ENCODE measurements around the gene CEP135. TPM values are rescaled to one million over a fixed set of nuclear protein-coding genes. Genes with fewer than 3 reads are reported as not detected.
A peak's percentile ranks its signal among the peaks of the same experiment; 100 is the strongest.

Gene CEP135
- total and polyA plus RNA-seq, 4 donors = 1.1 to 13.5 (median 7.2) TPM

GRCh38 chr4:56007154-56007553 lies 58.4 kb downstream of the CEP135 start:
- H3K9me3 ChIP-seq (ENCODE audit: control insufficient read depth, low read length) = no peaks in the 10 kb centered on the region
- H3K27ac ChIP-seq (ENCODE audit: low read depth in 1 of 2, low read length in 2 of 2) = no peak overlapping the region
- DNase-seq = no peak
- no peak for ATAC-seq (ENCODE audit: low FRiP score)
- intact Hi-C loops (cut with DNase I) = no loop called here
- H3K27me3 ChIP-seq (ENCODE audit: control insufficient read depth in 1 of 2, insufficient read depth in 2 of 2, low read length in 1 of 2) = no peaks in the 10 kb centered on the region
- no peak overlapping the region for H3K4me3 ChIP-seq (ENCODE audit: low read length in 2 of 2)
- no peaks in the 10 kb centered on the region for H3K4me1 ChIP-seq (ENCODE audit: control insufficient read depth in 1 of 2, insufficient read depth in 2 of 2, low read length in 2 of 2)
- no peaks in the 10 kb centered on the region for H3K36me3 ChIP-seq (ENCODE audit: control insufficient read depth in 1 of 2, insufficient read depth in 2 of 2, low read length in 1 of 2)

- no peaks in the 10 kb centered on the region for H3K36me3 ChIP-seq (ENCODE audit: control insufficient read depth in 1 of 2, insufficient read depth in 2 of 2, low read length in 1 of 2)
- no peaks in the 10 kb centered on the region for H3K27me3 ChIP-seq (ENCODE audit: control insufficient read depth in 1 of 2, insufficient read depth in 2 of 2, low read length in 1 of 2)
- no peaks in the 10 kb centered on the region for H3K4me1 ChIP-seq (ENCODE audit: control insufficient read depth in 1 of 2, insufficient read depth in 2 of 2, low read length in 2 of 2)
- H3K4me3 ChIP-seq (ENCODE audit: low read length in 2 of 2) = no peak overlapping the region
- intact Hi-C loops (cut with DNase I) = no loop called here
- H3K9me3 ChIP-seq (ENCODE audit: control insufficient read depth, low read length) = no peaks in the 10 kb centered on the region
- ATAC-seq (ENCODE audit: low FRiP score) (no peak), DNase-seq (no peak)
- no peak overlapping the region for H3K27ac ChIP-seq (ENCODE audit: low read depth in 1 of 2, low read length in 2 of 2)
Measured at GRCh38 chr4:56008206-56008605, 59.5 kb downstream of the CEP135 start.

GRCh38 chr4:56026596-56026995 lies 77.9 kb downstream of the CEP135 start:
- intact Hi-C loops (cut with DNase I) = no loop called here
- DNase-seq (no peak), ATAC-seq (ENCODE audit: low FRiP score) (no peak)
- Histone ChIP-seq H3K9me3 (ENCODE audit: control insufficient read depth, low read length) (no peaks in the 10 kb centered on the region), H3K4me1 (ENCODE audit: control insufficient read depth in 1 of 2, insufficient read depth in 2 of 2, low read length in 2 of 2) (no peaks in the 10 kb centered on the region), H3K27me3 (ENCODE audit: control insufficient read depth in 1 of 2, insufficient read depth in 2 of 2, low read length in 1 of 2) (no peaks in the 10 kb centered on the region), H3K27ac (ENCODE audit: low read depth in 1 of 2, low read length in 2 of 2) (no peak overlapping the region), H3K36me3 (ENCODE audit: control insufficient read depth in 1 of 2, insufficient read depth in 2 of 2, low read length in 1 of 2) (peaks cover 0 to 3% of the 10 kb centered on the region in 2 donors), H3K4me3 (ENCODE audit: low read length in 2 of 2) (no peak overlapping the region)

- H3K36me3 ChIP-seq (ENCODE audit: control insufficient read depth in 1 of 2, insufficient read depth in 2 of 2, low read length in 1 of 2) = no peaks in the 10 kb centered on the region
- H3K27ac ChIP-seq (ENCODE audit: low read depth in 1 of 2, low read length in 2 of 2) = no peak overlapping the region
- no peak for ATAC-seq (ENCODE audit: low FRiP score)
- DNase-seq = no peak
- H3K9me3 ChIP-seq (ENCODE audit: control insufficient read depth, low read length) = no peaks in the 10 kb centered on the region
- H3K4me3 ChIP-seq (ENCODE audit: low read length in 2 of 2) = no peak overlapping the region
- intact Hi-C loops (cut with DNase I) = no loop called here
- H3K27me3 ChIP-seq (ENCODE audit: control insufficient read depth in 1 of 2, insufficient read depth in 2 of 2, low read length in 1 of 2) = no peaks in the 10 kb centered on the region
- no peaks in the 10 kb centered on the region for H3K4me1 ChIP-seq (ENCODE audit: control insufficient read depth in 1 of 2, insufficient read depth in 2 of 2, low read length in 2 of 2)
- WGBS, 2 donors = 98 to 100% methylated on average over 3 of the region's 3 CpGs
Measured at GRCh38 chr4:56028165-56028564, 79.4 kb downstream of the CEP135 start.

- DNase-seq (no peak), ATAC-seq (ENCODE audit: low FRiP score) (no peak)
- Histone ChIP-seq H3K4me3 (ENCODE audit: low read length in 2 of 2) (no peak overlapping the region), H3K27me3 (ENCODE audit: control insufficient read depth in 1 of 2, insufficient read depth in 2 of 2, low read length in 1 of 2) (no peaks in the 10 kb centered on the region), H3K9me3 (ENCODE audit: control insufficient read depth, low read length) (no peaks in the 10 kb centered on the region), H3K4me1 (ENCODE audit: control insufficient read depth in 1 of 2, insufficient read depth in 2 of 2, low read length in 2 of 2) (no peaks in the 10 kb centered on the region), H3K27ac (ENCODE audit: low read depth in 1 of 2, low read length in 2 of 2) (no peak overlapping the region), H3K36me3 (ENCODE audit: control insufficient read depth in 1 of 2, insufficient read depth in 2 of 2, low read length in 1 of 2) (no peaks in the 10 kb centered on the region)
- WGBS, 2 donors = 73 to 74% methylated on average over 8 of the region's 8 CpGs
- intact Hi-C loops (cut with DNase I) = no loop called here
Measured at GRCh38 chr4:56038487-56039162, 89.9 kb downstream of the CEP135 start.

- H3K27ac ChIP-seq (ENCODE audit: low read depth in 1 of 2, low read length in 2 of 2) = no peak overlapping the region
- H3K4me3 ChIP-seq (ENCODE audit: low read length in 2 of 2) = no peak overlapping the region
- H3K4me1 ChIP-seq (ENCODE audit: control insufficient read depth in 1 of 2, insufficient read depth in 2 of 2, low read length in 2 of 2) = no peaks in the 10 kb centered on the region
- DNase-seq (no peak), ATAC-seq (ENCODE audit: low FRiP score) (no peak)
- H3K36me3 ChIP-seq (ENCODE audit: control insufficient read depth in 1 of 2, insufficient read depth in 2 of 2, low read length in 1 of 2) = no peaks in the 10 kb centered on the region
- H3K9me3 ChIP-seq (ENCODE audit: control insufficient read depth, low read length) = no peaks in the 10 kb centered on the region
- WGBS, 2 donors = 59 to 73% methylated on average over 2 of the region's 2 CpGs
- H3K27me3 ChIP-seq (ENCODE audit: control insufficient read depth in 1 of 2, insufficient read depth in 2 of 2, low read length in 1 of 2) = no peaks in the 10 kb centered on the region
- intact Hi-C loops (cut with DNase I) = no loop called here
Measured at GRCh38 chr4:56040842-56041241, 92.1 kb downstream of the CEP135 start.

GRCh38 chr4:56042225-56042624 lies 93.5 kb downstream of the CEP135 start:
- intact Hi-C loops (cut with DNase I) = no loop called here

GRCh38 chr4:56048383-56048701 lies 99.6 kb downstream of the CEP135 start:
- Histone ChIP-seq H3K27me3 (ENCODE audit: control insufficient read depth in 1 of 2, insufficient read depth in 2 of 2, low read length in 1 of 2) (no peaks in the 10 kb centered on the region), H3K27ac (ENCODE audit: low read depth in 1 of 2, low read length in 2 of 2) (no peak overlapping the region), H3K9me3 (ENCODE audit: control insufficient read depth, low read length) (no peaks in the 10 kb centered on the region), H3K4me3 (ENCODE audit: low read length in 2 of 2) (peak overlapping the region; percentile 54 to 81), H3K4me1 (ENCODE audit: control insufficient read depth in 1 of 2, insufficient read depth in 2 of 2, low read length in 2 of 2) (no peaks in the 10 kb centered on the region), H3K36me3 (ENCODE audit: control insufficient read depth in 1 of 2, insufficient read depth in 2 of 2, low read length in 1 of 2) (no peaks in the 10 kb centered on the region)
- intact Hi-C loops (cut with DNase I) = no loop called here
- ATAC-seq (ENCODE audit: low FRiP score) (no peak), DNase-seq (no peak)
- 5 to 6% methylated on average over 5 of the region's 5 CpGs for WGBS, 2 donors

More at GRCh38 chr4:56042225-56042624, 93.5 kb downstream of the CEP135 start:
- 92 to 94% methylated on average over 1 of the region's 1 CpG for WGBS, 2 donors
- no peaks in the 10 kb centered on the region for H3K36me3 ChIP-seq (ENCODE audit: control insufficient read depth in 1 of 2, insufficient read depth in 2 of 2, low read length in 1 of 2)
- no peaks in the 10 kb centered on the region for H3K27me3 ChIP-seq (ENCODE audit: control insufficient read depth in 1 of 2, insufficient read depth in 2 of 2, low read length in 1 of 2)
- no peak overlapping the region for H3K4me3 ChIP-seq (ENCODE audit: low read length in 2 of 2)
- ATAC-seq (ENCODE audit: low FRiP score) (no peak), DNase-seq (no peak)
- no peaks in the 10 kb centered on the region for H3K9me3 ChIP-seq (ENCODE audit: control insufficient read depth, low read length)
- no peak overlapping the region for H3K27ac ChIP-seq (ENCODE audit: low read depth in 1 of 2, low read length in 2 of 2)
- H3K4me1 ChIP-seq (ENCODE audit: control insufficient read depth in 1 of 2, insufficient read depth in 2 of 2, low read length in 2 of 2) = no peaks in the 10 kb centered on the region

GRCh38 chr4:56048702-56049431 lies 100.1 kb downstream of the CEP135 start:
- intact Hi-C loops (cut with DNase I) = no loop called here
- H3K27ac ChIP-seq (ENCODE audit: low read depth in 1 of 2, low read length in 2 of 2) = no peak overlapping the region
- H3K27me3 ChIP-seq (ENCODE audit: control insufficient read depth in 1 of 2, insufficient read depth in 2 of 2, low read length in 1 of 2) = no peaks in the 10 kb centered on the region
- 0 to 1% methylated on average over 37 to 81 of the region's 81 CpGs for WGBS, 2 donors
- H3K36me3 ChIP-seq (ENCODE audit: control insufficient read depth in 1 of 2, insufficient read depth in 2 of 2, low read length in 1 of 2) = no peaks in the 10 kb centered on the region
- ATAC-seq (ENCODE audit: low FRiP score) = peak; percentile 81
- peak overlapping the region; percentile 54 to 81 for H3K4me3 ChIP-seq (ENCODE audit: low read length in 2 of 2)
- no peaks in the 10 kb centered on the region for H3K9me3 ChIP-seq (ENCODE audit: control insufficient read depth, low read length)
- H3K4me1 ChIP-seq (ENCODE audit: control insufficient read depth in 1 of 2, insufficient read depth in 2 of 2, low read length in 2 of 2) = no peaks in the 10 kb centered on the region
- peak; percentile 54 to 78 for DNase-seq
